ENCODE measurements around the gene PDP2. TPM values are rescaled to one million over a fixed set of nuclear protein-coding genes. Genes with fewer than 3 reads are reported as not detected.

PDP2 gene
- total RNA-seq, 1 donor from 2014 or later: 2.8 TPM

DNA sequence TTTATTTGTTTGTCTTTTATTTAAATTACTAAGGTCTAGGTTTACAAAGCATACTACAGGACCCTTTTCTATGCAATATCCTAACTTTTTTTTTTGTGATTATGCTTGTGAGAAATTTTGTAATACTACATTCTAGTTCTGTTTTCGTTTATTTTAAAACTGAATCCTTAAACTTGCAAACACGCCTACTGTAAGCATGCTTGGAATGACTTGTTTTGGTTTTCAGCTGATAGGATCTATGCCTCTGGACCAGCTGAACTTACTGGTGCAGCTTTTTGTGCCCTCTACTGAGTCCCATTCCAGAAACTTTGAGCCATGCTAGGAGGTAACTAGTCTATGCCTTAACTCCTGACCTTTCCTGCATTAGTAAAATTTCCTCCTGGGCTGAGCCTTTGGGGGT lies 6.0 kb downstream of the PDP2 start:
- TF ChIP-seq CTCF (IDR thresholded peaks at IDR 0.05; ENCODE audit: borderline replicate concordance): no peak
- H3K4me3 ChIP-seq: no peak overlapping the region
- H3K9me3 ChIP-seq (replicated peaks): no peaks in the 10 kb centered on the region
- no peak overlapping the region for H3K27ac ChIP-seq (replicated peaks)
- peaks cover 20% of the 10 kb centered on the region for H3K36me3 ChIP-seq
- H3K27me3 ChIP-seq (ENCODE audit: low read depth): no peaks in the 10 kb centered on the region
- intact Hi-C loops (cut with micrococcal nuclease): no loop called here
- peaks cover 5% of the 10 kb centered on the region for H3K4me1 ChIP-seq
- no peak for DNase-seq

DNA sequence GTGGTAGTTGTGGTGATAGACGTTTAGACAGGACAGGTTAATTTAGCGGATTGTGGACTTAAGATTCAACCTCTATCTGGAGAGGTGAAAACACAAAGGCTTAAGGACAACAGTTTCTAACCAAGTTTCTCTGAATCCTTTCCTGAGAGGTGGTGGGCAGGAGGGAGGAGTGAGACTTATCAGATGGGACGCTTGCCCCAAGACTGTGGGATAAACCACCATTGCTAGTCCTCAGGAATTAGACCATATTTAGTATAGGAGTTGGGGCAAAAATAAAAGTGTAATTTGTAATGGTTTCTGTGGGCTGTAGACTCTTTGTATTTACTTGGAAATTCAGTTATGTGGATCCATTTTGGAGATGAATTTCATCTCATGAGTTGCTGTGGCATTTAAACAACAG lies 6.6 kb downstream of the PDP2 start:
- H3K36me3 ChIP-seq: peaks cover 20% of the 10 kb centered on the region
- no peaks in the 10 kb centered on the region for H3K4me1 ChIP-seq
- H3K27me3 ChIP-seq (ENCODE audit: low read depth): no peaks in the 10 kb centered on the region
- H3K4me3 ChIP-seq: no peak overlapping the region
- no peak for TF ChIP-seq CTCF (IDR thresholded peaks at IDR 0.05; ENCODE audit: borderline replicate concordance)
- intact Hi-C loops (cut with micrococcal nuclease): no loop called here
- DNase-seq: no peak
- no peaks in the 10 kb centered on the region for H3K9me3 ChIP-seq (replicated peaks)
- no peak overlapping the region for H3K27ac ChIP-seq (replicated peaks)

- Histone ChIP-seq H3K27me3 (ENCODE audit: low read depth) (no peaks in the 10 kb centered on the region), H3K27ac (replicated peaks) (no peak overlapping the region), H3K36me3 (peaks cover 20% of the 10 kb centered on the region), H3K9me3 (replicated peaks) (no peaks in the 10 kb centered on the region), H3K4me3 (no peak overlapping the region), H3K4me1 (no peaks in the 10 kb centered on the region)
- intact Hi-C loops (cut with micrococcal nuclease): no loop called here
- DNase-seq: no peak
- no peak for TF ChIP-seq CTCF (IDR thresholded peaks at IDR 0.05; ENCODE audit: borderline replicate concordance)
Measured at GRCh38 chr16:66888647-66889615, 8.6 kb downstream of the PDP2 start.

GRCh38 chr16:66889622-66890021 lies 9.3 kb downstream of the PDP2 start:
- no peaks in the 10 kb centered on the region for H3K27me3 ChIP-seq (ENCODE audit: low read depth)
- DNase-seq: no peak
- no peaks in the 10 kb centered on the region for H3K9me3 ChIP-seq (replicated peaks)
- intact Hi-C loops (cut with micrococcal nuclease): no loop called here
- H3K27ac ChIP-seq (replicated peaks): no peak overlapping the region
- H3K4me1 ChIP-seq: no peaks in the 10 kb centered on the region
- no peak overlapping the region for H3K4me3 ChIP-seq
- no peak for TF ChIP-seq CTCF (IDR thresholded peaks at IDR 0.05; ENCODE audit: borderline replicate concordance)
- peaks cover 14% of the 10 kb centered on the region for H3K36me3 ChIP-seq

- Histone ChIP-seq H3K27me3 (ENCODE audit: low read depth) (no peaks in the 10 kb centered on the region), H3K4me1 (no peaks in the 10 kb centered on the region), H3K36me3 (peaks cover 3% of the 10 kb centered on the region), H3K27ac (replicated peaks) (no peak overlapping the region), H3K4me3 (no peak overlapping the region), H3K9me3 (replicated peaks) (no peaks in the 10 kb centered on the region)
- no peak for TF ChIP-seq CTCF (IDR thresholded peaks at IDR 0.05; ENCODE audit: borderline replicate concordance)
- DNase-seq: no peak
- intact Hi-C loops (cut with micrococcal nuclease): no loop called here
Measured at GRCh38 chr16:66890799-66891198, 10.5 kb downstream of the PDP2 start.
